Measurements from ENCODE around the gene C17orf113.

GRCh38 chr17:42025936-42026335 lies 24.5 kb downstream of the C17orf113 start:
- TF ChIP-seq JUND (IDR thresholded peaks at IDR 0.05), result no peak
- TF ChIP-seq EGR1 (IDR thresholded peaks at IDR 0.05; ENCODE audit: low read depth in 2 of 2), result no peak
- TF ChIP-seq, protein P1, sequence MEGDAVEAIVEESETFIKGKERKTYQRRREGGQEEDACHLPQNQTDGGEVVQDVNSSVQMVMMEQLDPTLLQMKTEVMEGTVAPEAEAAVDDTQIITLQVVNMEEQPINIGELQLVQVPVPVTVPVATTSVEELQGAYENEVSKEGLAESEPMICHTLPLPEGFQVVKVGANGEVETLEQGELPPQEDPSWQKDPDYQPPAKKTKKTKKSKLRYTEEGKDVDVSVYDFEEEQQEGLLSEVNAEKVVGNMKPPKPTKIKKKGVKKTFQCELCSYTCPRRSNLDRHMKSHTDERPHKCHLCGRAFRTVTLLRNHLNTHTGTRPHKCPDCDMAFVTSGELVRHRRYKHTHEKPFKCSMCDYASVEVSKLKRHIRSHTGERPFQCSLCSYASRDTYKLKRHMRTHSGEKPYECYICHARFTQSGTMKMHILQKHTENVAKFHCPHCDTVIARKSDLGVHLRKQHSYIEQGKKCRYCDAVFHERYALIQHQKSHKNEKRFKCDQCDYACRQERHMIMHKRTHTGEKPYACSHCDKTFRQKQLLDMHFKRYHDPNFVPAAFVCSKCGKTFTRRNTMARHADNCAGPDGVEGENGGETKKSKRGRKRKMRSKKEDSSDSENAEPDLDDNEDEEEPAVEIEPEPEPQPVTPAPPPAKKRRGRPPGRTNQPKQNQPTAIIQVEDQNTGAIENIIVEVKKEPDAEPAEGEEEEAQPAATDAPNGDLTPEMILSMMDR (IDR thresholded peaks at IDR 0.05; ENCODE audit: low read depth, low read length, missing input control), result no peak
- no peak for TF ChIP-seq RAD21 (IDR thresholded peaks at IDR 0.05)
- no peak for TF ChIP-seq ATF3 (IDR thresholded peaks at IDR 0.05)

Measured in liver (tissue), 3 donors.